ENCODE measurements around the gene XRCC2.

DNA sequence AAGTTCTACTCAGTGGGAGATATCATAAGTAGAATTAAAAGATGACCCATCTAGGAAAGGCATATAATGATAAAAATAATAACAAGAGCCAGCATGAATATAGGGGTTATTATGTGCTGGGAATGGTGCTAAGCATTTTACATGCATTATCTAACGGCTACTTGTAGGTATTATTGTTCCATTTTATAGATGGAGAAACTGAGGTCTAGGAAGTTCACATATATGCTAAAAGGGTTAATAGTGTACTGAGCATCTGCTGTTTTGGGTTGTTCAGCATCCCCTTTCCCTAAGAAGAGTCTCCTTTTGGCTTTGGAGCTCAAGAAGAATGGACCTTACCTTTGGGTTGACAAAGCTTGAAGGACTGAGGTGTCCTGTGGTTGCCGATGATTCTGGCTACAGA lies 68.9 kb downstream of the XRCC2 start:
- TF ChIP-seq YY1 (IDR thresholded peaks at IDR 0.05; ENCODE audit: insufficient read depth, insufficient read length) (no peak), ZNF274 (IDR thresholded peaks at IDR 0.05; ENCODE audit: low read depth, low read length) (no peak), SUZ12 (IDR thresholded peaks at IDR 0.05; ENCODE audit: extremely low read depth, insufficient read depth, insufficient read length) (no peak)

Data from NT2/D1 (cell line).